SK-N-SH (cell line): ENCODE data around the gene LCOR. TPM values are rescaled to one million over a fixed set of nuclear protein-coding genes. Genes with fewer than 3 reads are reported as not detected.
"Not testable (repeated sequence)": the region's sequence is repeated elsewhere in the genome, so short reads cannot be mapped to it uniquely, and the experiment has no call there.

Experiments used
- CTCF ChIA-PET: fragments of 300-600, 350-600 bp; formaldehyde crosslinking; extraction: SDS; loops from one replicate; lab custom pipeline; 2021; lab: Yijun Ruan, JAX
- POLR2A ChIA-PET: fragments of 350-600 bp; sonication (Branson Sonifier 250); formaldehyde crosslinking; extraction: SDS; loops from one replicate; lab custom pipeline; 2020; ENCODE audit warnings: antibody characterized with exemption, inconsistent platforms; lab: Yijun Ruan, JAX
- DNase-seq: peaks from one replicate; pipeline ENCODE4 v3.0.0; 2012
- H2AFZ ChIP-seq: fragments of 200-600 bp; sonication (generic); 2 replicates; pipeline ENCODE4 v1.8.1; 2016; ENCODE audit warnings: antibody characterized with exemption, mild to moderate bottlenecking, low read depth
- H3F3A ChIP-seq: fragments of 200-600 bp; sonication (generic); replicated peaks from 2 replicates; pipeline ENCODE3; 2016; ENCODE audit warnings: antibody characterized with exemption, mild to moderate bottlenecking; ENCODE audit not compliant: insufficient read depth
- H3K27ac ChIP-seq, 2 experiments: fragments of 200-500 bp in 1 of 2; fragments of 200-600 bp in 1 of 2; sonication (Bioruptor generic) in 1 of 2; sonication (generic), shearing (Covaris generic) in 1 of 2; 2 replicates each; pipeline versions ENCODE4 v1.5.1 to v1.6.1; 2014 to 2016; ENCODE audit warnings: low read depth in 2 of 2, inconsistent platforms in 1 of 2, low read length in 1 of 2, mild to moderate bottlenecking in 1 of 2, mixed read lengths in 1 of 2
- H3K27me3 ChIP-seq: fragments of 200-600 bp; sonication (generic), shearing (Covaris generic); 2 replicates; pipeline ENCODE4 v1.6.1; 2016; ENCODE audit warnings: mixed run types; ENCODE audit not compliant: insufficient read depth
- H3K36me3 ChIP-seq, 2 experiments: fragments of 200-500 bp in 1 of 2; fragments of 200-600 bp in 1 of 2; sonication (Bioruptor generic) in 1 of 2; sonication (generic) in 1 of 2; replicated peaks in 1 of 2; 2 replicates each; pipeline versions ENCODE3 to v1.5.1; 2014 to 2016; ENCODE audit warnings: low read length in 1 of 2, mild to moderate bottlenecking in 1 of 2; ENCODE audit not compliant: insufficient read depth in 2 of 2, control insufficient read depth in 1 of 2
- H3K4me1 ChIP-seq, 2 experiments: fragments of 200-500 bp in 1 of 2; fragments of 200-600 bp in 1 of 2; sonication (Bioruptor generic) in 1 of 2; sonication (generic), shearing (Covaris generic) in 1 of 2; 2 replicates each; pipeline versions ENCODE4 v1.5.1 to v1.6.1; 2014 to 2016; ENCODE audit warnings: low read depth in 1 of 2, low read length in 1 of 2, mixed run types in 1 of 2; ENCODE audit not compliant: insufficient read depth in 2 of 2, control insufficient read depth in 1 of 2
- H3K4me2 ChIP-seq: fragments of 200-600 bp; sonication (generic), shearing (Covaris generic); 2 replicates; pipeline ENCODE4 v1.6.1; 2017; ENCODE audit warnings: mixed run types
- H3K4me3 ChIP-seq, 2 experiments: fragments of 200-500 bp in 1 of 2; fragments of 200-600 bp in 1 of 2; sonication (Bioruptor generic) in 1 of 2; sonication (generic), shearing (Covaris generic) in 1 of 2; 2 replicates each; pipeline versions ENCODE4 v1.5.1 to v1.8.1; 2014 to 2016; ENCODE audit warnings: low read depth in 2 of 2, inconsistent platforms in 1 of 2, low read length in 1 of 2, mild to moderate bottlenecking in 1 of 2, mixed read lengths in 1 of 2, moderate library complexity in 1 of 2
- H3K79me2 ChIP-seq: fragments of 200-600 bp; sonication (generic); 2 replicates; pipeline ENCODE4 v1.8.1; 2017; ENCODE audit warnings: mild to moderate bottlenecking; ENCODE audit not compliant: insufficient read depth
- H3K9ac ChIP-seq: fragments of 200-600 bp; sonication (generic); 2 replicates; pipeline ENCODE4 v1.6.1; 2017; ENCODE audit warnings: mixed run types
- H3K9me2 ChIP-seq: fragments of 200-600 bp; sonication (generic); 2 replicates; pipeline ENCODE4 v1.6.1; 2017; ENCODE audit warnings: mixed run types
- H3K9me3 ChIP-seq: fragments of 200-600 bp; sonication (generic); 2 replicates; pipeline ENCODE4 v1.6.1; 2017; ENCODE audit warnings: mixed run types, mild to moderate bottlenecking, moderate library complexity
- H4K20me1 ChIP-seq: fragments of 200-600 bp; sonication (generic); 2 replicates; pipeline ENCODE4 v1.6.1; 2017; ENCODE audit warnings: mild to moderate bottlenecking, mixed run types; ENCODE audit not compliant: insufficient read depth
- CHD2 ChIP-seq: fragments of 150-350 bp; IDR thresholded peaks from 2 replicates; pipeline ENCODE4 v1.6.1; 2018; ENCODE audit warnings: low read length; ENCODE audit not compliant: partially characterized antibody
- EZH2phosphoT487 ChIP-seq: fragments of 200-600 bp; sonication (generic); IDR thresholded peaks from 2 replicates; pipeline ENCODE4 v1.6.1; 2017; ENCODE audit warnings: low read depth, mixed run types, mild to moderate bottlenecking, antibody characterized with exemption, moderate library complexity, borderline replicate concordance
- FOXJ3 ChIP-seq: sonication (generic); formaldehyde crosslinking; IDR thresholded peaks from 2 replicates; pipeline ENCODE4 v1.5.1; 2020; ENCODE audit warnings: mild to moderate bottlenecking, missing genetic modification reagents
- GABPA ChIP-seq: IDR thresholded peaks from 2 replicates; pipeline ENCODE4 v1.4.0; 2012; ENCODE audit warnings: low read depth, mild to moderate bottlenecking
- IRF3 ChIP-seq: fragments of 150-350 bp; IDR thresholded peaks from 2 replicates; pipeline ENCODE4 v1.6.1; 2016; ENCODE audit warnings: mild to moderate bottlenecking, low read depth, low read length
- MAX ChIP-seq: IDR thresholded peaks from 2 replicates; pipeline ENCODE4 v1.4.0; 2012; ENCODE audit warnings: low read depth
- MXI1 ChIP-seq: IDR thresholded peaks from 2 replicates; pipeline ENCODE4 v1.6.1; 2012; ENCODE audit warnings: mild to moderate bottlenecking, low read depth, low read length, improper control_type of control experiment
- NFIC ChIP-seq: IDR thresholded peaks from 2 replicates; pipeline ENCODE4 v1.4.0; 2012; ENCODE audit warnings: borderline replicate concordance
- PBX3 ChIP-seq: IDR thresholded peaks from 2 replicates; pipeline ENCODE4; 2012
- POLR2AphosphoS5 ChIP-seq: IDR thresholded peaks from 2 replicates; pipeline ENCODE4 v1.6.1; 2012; ENCODE audit warnings: low read depth, low read length
- RCOR1 ChIP-seq: fragments of 150-350 bp; IDR thresholded peaks from 2 replicates; pipeline ENCODE4 v1.6.1; 2017; ENCODE audit warnings: antibody characterized with exemption, low read length
- SIN3A ChIP-seq: IDR thresholded peaks from 2 replicates; pipeline ENCODE4 v1.6.1; 2012; ENCODE audit warnings: low read depth, mild to moderate bottlenecking, low read length, moderate library complexity, borderline replicate concordance
- TCF12 ChIP-seq: IDR thresholded peaks from 2 replicates; pipeline ENCODE4 v1.4.0; 2012
- TEAD4 ChIP-seq: IDR thresholded peaks from 2 replicates; pipeline ENCODE4 v1.4.0; 2012; ENCODE audit warnings: mild to moderate bottlenecking, borderline replicate concordance; ENCODE audit not compliant: insufficient read depth
- YY1 ChIP-seq: IDR thresholded peaks from 2 replicates; pipeline ENCODE4 v1.4.0; 2012; ENCODE audit warnings: low read depth, mild to moderate bottlenecking
- WGBS: methylation state at CpG from one replicate; pipeline ENCODE4 v1.1.6; 2017; ENCODE audit warnings: low lambda C conversion rate; 5-methylcytosine and 5-hydroxymethylcytosine counted together
- polyA plus RNA-seq, 3 experiments: library from polyadenylated mRNA; depleted of rRNA; stranded (reverse); fragments of >200 nt; gene quantifications; 2 replicates each; pipeline ENCODE4 v1.2.3, GENCODE V29; 2012

Gene LCOR
- polyA plus RNA-seq, 1 of the 3 experiments (the other 2 are of a cell fraction) = 1.9 TPM

GRCh38 chr10:96846926-96847325 lies 14.8 kb downstream of the LCOR start:
- Histone ChIP-seq H3K9ac (no peak overlapping the region), H3K4me1 (peaks cover 0 to 44% of the 10 kb centered on the region in 2 experiments; a peak in 2 of 4 replicates), H3K79me2 (peaks cover 93% of the 10 kb centered on the region), H3K36me3 (peaks cover 0 to 3% of the 10 kb centered on the region in 2 experiments), H3K4me3 (no peak overlapping the region), H3F3A (peaks cover 27% of the 10 kb centered on the region), H4K20me1 (peaks cover 93% of the 10 kb centered on the region), H3K27me3 (no peaks in the 10 kb centered on the region), H3K9me3 (no peaks in the 10 kb centered on the region), H3K27ac (no peak overlapping the region), H2AFZ (no peak overlapping the region), H3K4me2 (no peak overlapping the region), H3K9me2 (no peaks in the 10 kb centered on the region)
- CTCF ChIA-PET = interaction anchor here (0.8 kb wide), 1 partner anchor 13 kb away, joined by 3 read pairs; no protein-coding TSS in a partner anchor
- POLR2A ChIA-PET = no interaction called here
- TF ChIP-seq GABPA (no peak), IRF3 (no peak), FOXJ3 (no peak), EZH2phosphoT487 (no peak), RCOR1 (no peak), MAX (no peak), PBX3 (no peak), TEAD4 (no peak), CHD2 (no peak), SIN3A (no peak), MXI1 (no peak), YY1 (no peak), POLR2AphosphoS5 (no peak), NFIC (no peak), TCF12 (no peak)
- no peak for DNase-seq
- WGBS = 98% methylated on average over 5 of the region's 5 CpGs

GRCh38 chr10:96847356-96847755 lies 15.3 kb downstream of the LCOR start:
- H3K27me3 ChIP-seq, POLR2A ChIA-PET, H3K9ac ChIP-seq, H3K4me3 ChIP-seq, H3K9me3 ChIP-seq, H2AFZ ChIP-seq, H3K36me3 ChIP-seq, H3K9me2 ChIP-seq, H3K4me2 ChIP-seq, DNase-seq: not testable (repeated sequence)
- Histone ChIP-seq H3K79me2 (peaks cover 93% of the 10 kb centered on the region), H4K20me1 (peaks cover 89% of the 10 kb centered on the region), H3K27ac (peak overlapping the region in 1 of 2 experiments; percentile 26; a peak in 2 of 4 replicates), H3K4me1 (peaks cover 0 to 40% of the 10 kb centered on the region in 2 experiments; a peak in 2 of 4 replicates), H3F3A (peaks cover 31% of the 10 kb centered on the region)
- WGBS = 96% methylated on average over 12 of the region's 12 CpGs
- CTCF ChIA-PET = interaction anchor here (0.8 kb wide), 1 partner anchor 14 kb away, joined by 3 read pairs; no protein-coding TSS in a partner anchor
